HG03025 (cell line): Measurements from ENCODE around the gene GAS6.

Experiments
- ATAC-seq: cut with Tn5 transposase; IDR thresholded peaks from one replicate; pipeline ENCODE4 v1.9.1; 2021; ENCODE audit warnings: mild to moderate bottlenecking, moderate library complexity; ENCODE audit not compliant: unreplicated experiment, low FRiP score

The GAS6 gene

GRCh38 chr13:113888701-113889330 is 24.9 kb upstream of the GAS6 start:
- no peak for ATAC-seq

DNA sequence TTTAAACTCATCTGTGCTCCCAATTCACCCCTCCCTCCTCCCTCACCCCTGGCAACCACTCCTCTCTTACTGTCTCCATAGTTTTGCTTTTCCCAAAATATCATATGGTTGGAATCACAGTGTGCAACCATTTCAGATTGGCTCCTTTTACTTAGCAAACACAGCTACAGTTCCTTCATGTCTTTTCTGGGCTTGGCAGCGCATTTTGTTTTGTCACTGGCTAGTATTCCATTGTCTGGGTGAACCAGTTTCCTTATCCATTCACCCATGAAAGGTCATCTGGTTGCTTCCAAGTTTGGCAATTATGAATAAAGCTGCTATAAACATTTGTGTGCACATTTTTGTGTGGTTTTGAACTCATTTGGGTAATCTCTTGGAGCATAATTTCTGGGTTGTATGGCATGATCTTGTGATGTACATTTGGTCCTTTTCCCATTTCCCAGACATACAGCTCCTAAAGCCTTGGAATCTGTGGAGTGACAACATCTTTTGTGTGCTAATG is 23.9 kb upstream of the GAS6 start:
- no peak for ATAC-seq

- no peak for ATAC-seq
These were observed 22.8 kb upstream of the GAS6 start for GRCh38 chr13:113886561-113887112.

- no peak for ATAC-seq
These were observed 20.9 kb upstream of the GAS6 start for GRCh38 chr13:113884821-113885220.

- ATAC-seq, result no peak
These were observed 20.3 kb upstream of the GAS6 start for GRCh38 chr13:113883921-113884804.

DNA sequence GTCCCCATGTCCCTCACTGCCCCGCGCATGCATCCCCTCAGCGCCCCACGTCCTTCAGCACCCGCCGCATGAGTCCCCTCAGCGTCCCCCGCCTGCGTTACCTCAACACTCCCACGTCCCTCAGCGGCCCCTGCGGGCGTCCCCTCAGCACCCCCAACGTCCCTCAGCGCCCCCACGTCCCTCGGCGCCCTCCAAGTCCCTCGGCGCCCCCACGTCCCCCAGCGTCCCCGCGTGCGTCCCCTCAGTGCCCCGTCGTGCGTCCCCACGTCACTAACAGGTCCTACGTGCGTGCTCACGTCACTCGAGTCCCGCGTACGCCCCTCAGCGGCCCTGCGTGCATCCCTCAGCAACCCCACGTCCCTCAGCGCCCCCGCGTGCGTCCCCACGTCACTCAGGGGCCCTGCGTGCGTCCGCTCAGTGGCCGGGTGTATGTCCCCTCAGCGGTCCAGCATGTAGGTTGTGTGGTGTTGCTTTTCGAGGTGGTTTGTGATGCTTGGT is 19.5 kb upstream of the GAS6 start:
- ATAC-seq, result no peak

DNA sequence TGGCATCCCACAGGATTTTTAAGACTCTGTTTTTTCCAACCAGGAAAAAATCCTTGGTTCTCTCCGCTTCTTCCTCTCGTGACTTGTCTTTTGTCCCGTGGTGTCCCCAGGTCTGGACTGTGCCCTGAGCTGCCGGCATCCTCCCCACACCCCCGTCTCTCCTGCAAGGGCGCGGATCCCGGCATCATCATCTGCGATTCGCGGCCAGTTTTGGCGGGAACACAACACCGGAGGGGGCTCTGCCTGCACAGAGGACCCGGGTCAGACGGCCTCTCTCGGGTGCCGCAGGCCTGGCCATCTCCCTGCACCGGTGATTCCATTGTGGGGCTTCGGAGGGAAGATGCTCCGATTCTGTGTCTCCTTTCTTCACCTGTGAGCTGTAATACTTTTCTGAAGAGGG is 18.8 kb upstream of the GAS6 start:
- ATAC-seq, result no peak

DNA sequence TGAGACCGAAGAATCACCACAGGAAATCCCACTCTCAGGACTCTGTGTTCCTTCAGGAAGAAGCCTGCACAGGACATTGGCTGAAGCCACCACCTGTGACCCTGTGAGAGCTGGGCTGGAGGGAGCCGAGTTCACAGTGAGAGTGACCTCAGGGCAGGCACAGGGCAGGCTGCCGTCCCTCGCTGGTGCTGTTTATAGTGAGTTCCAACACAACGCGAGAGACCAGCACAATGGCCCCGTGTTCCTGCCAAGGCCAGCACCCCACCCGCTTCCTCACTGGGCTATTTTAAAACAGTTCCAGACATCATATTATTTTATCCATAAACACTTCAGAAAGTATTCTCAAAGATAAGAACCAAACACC is 18.4 kb upstream of the GAS6 start:
- ATAC-seq, result no peak

GRCh38 chr13:113881614-113882266 is 17.9 kb upstream of the GAS6 start:
- no peak for ATAC-seq

GRCh38 chr13:113880651-113881611 is 17.1 kb upstream of the GAS6 start:
- ATAC-seq, result no peak

DNA sequence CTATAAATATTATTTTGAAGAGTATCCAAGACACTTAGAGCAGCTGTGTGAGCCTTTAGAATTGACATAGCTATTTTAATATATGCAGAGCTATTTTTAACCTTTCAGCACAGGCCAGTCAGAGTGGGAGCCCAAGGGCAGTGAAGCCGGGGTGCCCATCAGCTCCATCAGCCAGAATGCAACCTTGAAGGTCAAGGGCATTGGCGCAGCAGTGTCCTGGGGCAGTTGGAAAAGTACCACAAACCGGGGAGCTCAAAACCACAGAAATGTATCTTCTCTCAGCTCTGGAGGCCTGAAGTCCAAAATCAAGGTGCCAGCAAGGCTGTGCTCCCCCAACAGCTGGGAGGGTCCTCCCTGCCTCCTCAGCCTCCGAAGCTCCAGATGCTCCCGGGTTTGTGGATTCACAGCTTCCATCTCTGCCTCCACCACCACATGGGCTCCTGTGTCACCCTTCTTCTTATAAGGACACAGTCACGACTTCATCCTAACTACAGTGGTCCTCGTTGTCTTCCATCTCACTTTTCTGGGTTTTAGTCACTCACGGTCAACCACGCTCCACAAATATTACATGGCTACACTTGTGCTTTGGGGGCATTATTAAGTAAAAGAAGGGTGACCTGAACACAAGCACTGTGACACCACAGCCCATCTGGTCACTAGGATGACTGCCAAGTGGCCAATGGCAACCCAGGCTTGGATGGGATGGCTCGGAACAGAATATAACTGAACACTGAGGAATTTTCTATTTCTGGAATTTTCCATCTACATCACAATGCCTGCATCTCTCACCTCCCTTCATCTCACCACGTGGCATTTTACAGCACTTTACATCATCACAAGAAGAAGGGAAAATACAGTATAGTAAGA is 15.9 kb upstream of the GAS6 start:
- no peak for ATAC-seq

- ATAC-seq, result no peak
These were observed 15.1 kb upstream of the GAS6 start for GRCh38 chr13:113879017-113879416.

DNA sequence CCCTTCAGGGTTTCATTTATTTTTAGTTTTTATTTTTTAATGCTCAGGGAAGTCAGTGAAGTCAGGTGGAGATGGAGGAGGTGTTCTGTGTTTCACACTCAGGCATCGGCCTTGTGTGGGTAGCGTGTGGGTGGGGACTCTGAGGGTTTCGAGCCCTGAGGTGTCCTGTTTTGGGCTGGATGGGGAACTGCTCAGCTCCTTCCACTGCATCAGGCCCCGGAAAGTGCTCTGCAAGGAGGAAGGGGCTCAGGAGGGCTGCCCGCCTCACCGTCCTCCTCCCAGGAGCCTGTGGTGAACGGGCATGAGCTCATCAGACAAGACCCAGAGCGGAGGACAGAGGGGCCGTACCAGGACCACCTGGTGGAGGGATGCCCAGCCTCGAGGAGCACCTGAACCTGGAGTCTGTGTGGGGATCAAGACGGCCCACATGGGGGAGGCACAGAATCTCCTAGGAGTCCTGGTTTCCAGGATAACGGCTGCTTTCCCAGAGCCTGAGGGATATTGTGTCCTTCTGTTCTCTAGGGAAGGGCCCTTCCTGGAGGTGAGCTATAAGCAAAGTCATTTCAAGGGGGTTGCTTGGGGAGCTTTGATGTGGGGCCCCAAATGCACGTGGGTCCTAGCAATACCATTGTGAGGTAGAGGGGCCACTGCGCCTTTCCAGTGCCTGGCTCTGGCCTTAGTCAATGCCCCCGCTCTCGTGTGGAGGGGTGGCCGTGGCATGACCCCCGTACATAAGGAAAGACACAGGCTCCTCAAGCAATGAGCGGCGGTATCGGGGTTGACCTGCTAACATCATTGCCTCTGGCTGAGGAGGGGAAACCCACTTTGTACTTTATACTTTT is 13.5 kb upstream of the GAS6 start:
- ATAC-seq, result no peak

GRCh38 chr13:113876346-113877148 is 12.7 kb upstream of the GAS6 start:
- ATAC-seq, result no peak

- no peak for ATAC-seq
These were observed 12.0 kb upstream of the GAS6 start for GRCh38 chr13:113875837-113876281.

- ATAC-seq, result no peak
These were observed 11.5 kb upstream of the GAS6 start for GRCh38 chr13:113875429-113875815.
